ENCODE measurements around the gene CLIP4.

The CLIP4 gene

DNA sequence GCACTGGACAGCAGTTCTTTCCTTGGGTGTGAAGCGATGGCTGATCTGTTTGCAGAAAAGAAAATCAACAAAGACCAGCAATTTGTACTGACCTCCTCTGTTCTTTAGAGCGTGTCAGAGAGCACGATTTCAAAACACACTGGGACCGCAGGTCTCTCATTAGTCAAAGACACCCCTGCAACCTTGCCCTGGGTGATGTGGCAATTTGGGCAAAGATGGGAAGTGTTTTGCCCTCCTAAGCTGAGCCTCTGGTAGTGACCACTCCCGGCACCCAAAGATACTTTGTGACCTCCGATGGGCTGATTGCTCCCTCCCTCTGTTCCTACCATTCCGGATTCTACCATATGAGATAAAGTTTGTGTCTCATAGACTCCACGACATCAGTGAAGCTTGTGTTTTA is 18.2 kb upstream of the CLIP4 start:
- H3K9me3 ChIP-seq (ENCODE audit: severe bottlenecking): peaks cover 5% of the 10 kb centered on the region
- H3K27ac ChIP-seq: no peak overlapping the region
- H3K36me3 ChIP-seq: no peaks in the 10 kb centered on the region
- TF ChIP-seq, protein P1, sequence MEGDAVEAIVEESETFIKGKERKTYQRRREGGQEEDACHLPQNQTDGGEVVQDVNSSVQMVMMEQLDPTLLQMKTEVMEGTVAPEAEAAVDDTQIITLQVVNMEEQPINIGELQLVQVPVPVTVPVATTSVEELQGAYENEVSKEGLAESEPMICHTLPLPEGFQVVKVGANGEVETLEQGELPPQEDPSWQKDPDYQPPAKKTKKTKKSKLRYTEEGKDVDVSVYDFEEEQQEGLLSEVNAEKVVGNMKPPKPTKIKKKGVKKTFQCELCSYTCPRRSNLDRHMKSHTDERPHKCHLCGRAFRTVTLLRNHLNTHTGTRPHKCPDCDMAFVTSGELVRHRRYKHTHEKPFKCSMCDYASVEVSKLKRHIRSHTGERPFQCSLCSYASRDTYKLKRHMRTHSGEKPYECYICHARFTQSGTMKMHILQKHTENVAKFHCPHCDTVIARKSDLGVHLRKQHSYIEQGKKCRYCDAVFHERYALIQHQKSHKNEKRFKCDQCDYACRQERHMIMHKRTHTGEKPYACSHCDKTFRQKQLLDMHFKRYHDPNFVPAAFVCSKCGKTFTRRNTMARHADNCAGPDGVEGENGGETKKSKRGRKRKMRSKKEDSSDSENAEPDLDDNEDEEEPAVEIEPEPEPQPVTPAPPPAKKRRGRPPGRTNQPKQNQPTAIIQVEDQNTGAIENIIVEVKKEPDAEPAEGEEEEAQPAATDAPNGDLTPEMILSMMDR (IDR thresholded peaks at IDR 0.05; ENCODE audit: low read depth, low read length): no peak
- H3K27me3 ChIP-seq (ENCODE audit: insufficient read depth, low read depth, severe bottlenecking): no peaks in the 10 kb centered on the region
- H3K4me3 ChIP-seq (ENCODE audit: low read depth, low read length): no peak overlapping the region
- DNase-seq: no peak

DNA sequence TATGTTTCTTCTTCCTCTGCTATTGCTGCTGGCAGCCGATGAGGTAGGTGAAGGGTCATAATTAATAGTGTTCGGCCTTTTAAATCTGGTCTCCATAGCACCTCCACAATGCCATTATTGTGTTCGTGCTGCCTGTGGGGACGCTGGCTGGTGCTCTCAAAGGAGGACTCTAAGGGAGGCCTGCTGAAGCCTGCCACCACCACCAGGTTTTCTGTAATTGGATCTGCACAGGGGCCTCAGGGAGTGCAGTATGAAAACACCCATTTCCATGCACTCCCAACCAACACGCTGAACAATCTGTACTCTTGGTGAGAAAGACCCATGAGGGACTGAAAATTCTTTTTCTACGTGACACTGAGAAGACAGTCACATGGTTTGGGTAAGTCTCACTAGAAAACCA is 17.6 kb upstream of the CLIP4 start:
- no peak for DNase-seq
- Histone ChIP-seq H3K27me3 (ENCODE audit: insufficient read depth, low read depth, severe bottlenecking) (no peaks in the 10 kb centered on the region), H3K4me3 (ENCODE audit: low read depth, low read length) (no peak overlapping the region), H3K9me3 (ENCODE audit: severe bottlenecking) (peaks cover 5% of the 10 kb centered on the region), H3K36me3 (no peaks in the 10 kb centered on the region), H3K27ac (no peak overlapping the region)
- TF ChIP-seq, protein P1 (IDR thresholded peaks at IDR 0.05; ENCODE audit: low read depth, low read length): no peak

DNA sequence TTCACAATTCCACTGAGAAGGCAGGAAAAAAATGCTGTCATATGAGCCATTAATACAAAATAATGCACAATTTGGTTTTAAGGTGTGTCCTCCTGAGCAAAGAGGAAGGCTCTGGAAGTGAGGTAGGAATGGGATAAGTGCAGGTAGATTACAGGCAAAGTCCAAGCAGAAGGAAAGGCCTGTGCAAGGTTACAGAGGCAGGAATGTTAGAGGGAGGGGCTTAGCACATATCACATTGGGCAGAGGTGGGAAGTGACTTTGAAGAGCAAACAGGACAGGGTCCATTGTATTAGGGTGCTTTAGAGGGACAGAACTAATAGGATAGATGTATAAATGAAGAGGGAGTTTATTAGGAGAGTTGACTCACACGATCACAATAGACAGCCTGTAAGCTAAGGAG is 14.7 kb upstream of the CLIP4 start:
- Histone ChIP-seq H3K4me3 (ENCODE audit: low read depth, low read length) (no peak overlapping the region), H3K36me3 (no peaks in the 10 kb centered on the region), H3K9me3 (ENCODE audit: severe bottlenecking) (peaks cover 5% of the 10 kb centered on the region), H3K27me3 (ENCODE audit: insufficient read depth, low read depth, severe bottlenecking) (no peaks in the 10 kb centered on the region), H3K27ac (no peak overlapping the region)
- TF ChIP-seq, protein P1 (IDR thresholded peaks at IDR 0.05; ENCODE audit: low read depth, low read length): no peak
- DNase-seq: no peak

DNA sequence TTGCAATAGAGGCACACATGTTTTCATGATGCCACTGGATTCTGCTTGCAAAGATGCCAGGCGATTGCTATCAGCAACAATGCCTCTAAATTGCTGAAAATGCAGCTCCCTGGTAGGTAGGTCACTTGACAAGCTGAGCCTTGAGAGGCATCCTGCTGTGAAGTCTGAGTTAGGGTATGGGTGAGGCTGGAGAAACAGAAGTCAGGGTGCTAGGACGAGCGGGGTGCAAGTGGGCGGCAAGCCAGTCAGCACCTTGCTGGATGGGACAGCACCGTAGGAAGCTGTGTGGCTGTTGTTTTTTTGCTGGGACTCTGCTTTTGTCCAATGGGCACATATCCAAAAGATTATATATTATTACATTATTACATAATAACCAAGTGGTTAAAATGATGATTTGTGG is 10.5 kb upstream of the CLIP4 start:
- TF ChIP-seq, protein P1 (IDR thresholded peaks at IDR 0.05; ENCODE audit: low read depth, low read length): no peak
- Histone ChIP-seq H3K27ac (no peak overlapping the region), H3K27me3 (ENCODE audit: insufficient read depth, low read depth, severe bottlenecking) (no peaks in the 10 kb centered on the region), H3K36me3 (no peaks in the 10 kb centered on the region), H3K4me3 (ENCODE audit: low read depth, low read length) (no peak overlapping the region), H3K9me3 (ENCODE audit: severe bottlenecking) (peaks cover 5% of the 10 kb centered on the region)
- no peak for DNase-seq

DNA sequence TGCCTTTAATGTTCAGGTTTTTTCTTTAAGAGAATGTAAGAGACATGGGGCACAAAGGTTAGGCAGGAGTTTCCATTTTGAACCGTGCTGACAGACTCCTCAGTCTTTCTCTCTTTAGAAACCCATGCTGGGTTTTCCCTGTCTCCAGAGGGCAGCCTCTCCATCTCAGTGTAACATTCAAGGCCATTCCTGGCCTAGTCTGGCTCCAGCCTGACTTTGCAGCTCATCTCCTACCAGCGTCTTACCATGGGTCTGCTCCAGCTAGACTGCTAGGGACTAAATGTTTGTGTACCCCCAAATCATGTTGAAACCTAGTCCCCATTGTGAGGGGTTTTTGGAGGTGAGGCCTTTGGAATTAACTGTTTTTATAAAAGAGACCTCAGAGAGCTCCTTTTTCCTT is 9.8 kb upstream of the CLIP4 start:
- Histone ChIP-seq H3K4me3 (ENCODE audit: low read depth, low read length) (no peak overlapping the region), H3K9me3 (ENCODE audit: severe bottlenecking) (peaks cover 4% of the 10 kb centered on the region), H3K27me3 (ENCODE audit: insufficient read depth, low read depth, severe bottlenecking) (no peaks in the 10 kb centered on the region), H3K36me3 (no peaks in the 10 kb centered on the region), H3K27ac (no peak overlapping the region)
- DNase-seq: peak; percentile 24
- TF ChIP-seq, protein P1 (IDR thresholded peaks at IDR 0.05; ENCODE audit: low read depth, low read length): 0 out of 2 replicates have a peak, but pooled peaks have one; percentile 18

DNA sequence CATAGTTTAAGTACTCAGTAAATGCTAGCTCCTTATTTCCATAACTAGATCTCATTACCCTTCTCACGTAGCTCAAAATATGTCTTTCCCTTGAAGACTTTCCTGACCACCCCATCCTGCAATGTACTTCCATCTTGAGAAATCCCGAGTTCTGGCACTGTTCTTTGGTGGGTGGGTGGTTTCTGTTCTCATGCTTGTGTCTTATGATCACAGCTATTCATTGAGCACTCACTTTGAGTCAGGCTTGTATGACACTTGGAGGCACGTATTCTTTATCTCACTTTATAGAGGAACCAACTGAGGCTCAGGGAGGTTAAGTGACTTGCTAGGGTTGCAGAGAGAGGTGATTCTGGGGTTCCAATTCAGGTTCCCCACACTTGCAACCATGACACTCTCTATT is 9.0 kb upstream of the CLIP4 start:
- no peak overlapping the region for H3K27ac ChIP-seq
- no peaks in the 10 kb centered on the region for H3K36me3 ChIP-seq
- no peaks in the 10 kb centered on the region for H3K27me3 ChIP-seq (ENCODE audit: insufficient read depth, low read depth, severe bottlenecking)
- H3K9me3 ChIP-seq (ENCODE audit: severe bottlenecking): no peaks in the 10 kb centered on the region
- TF ChIP-seq, protein P1 (IDR thresholded peaks at IDR 0.05; ENCODE audit: low read depth, low read length): no peak
- no peak overlapping the region for H3K4me3 ChIP-seq (ENCODE audit: low read depth, low read length)
- no peak for DNase-seq
